Uterus (tissue), 4 donors: ENCODE results near the gene COA5. TPM values are rescaled to one million over a fixed set of nuclear protein-coding genes. Genes with fewer than 3 reads are reported as not detected.
"Not testable (repeated sequence)": the region's sequence is repeated elsewhere in the genome, so short reads cannot be mapped to it uniquely, and the experiment has no call there.

Source experiments
- DNase-seq, 2 donors: peaks; one replicate each; pipeline ENCODE4 v3.0.0-alpha.2; 2019 to 2020
- H3K27ac ChIP-seq, 2 donors: fragments of 200-600 bp; sonication (generic); 1 replicate in 1 of 2; 2 replicates in 1 of 2; pipeline ENCODE4 v1.5.1; 2016 to 2018
- H3K27me3 ChIP-seq, 2 donors: fragments of 200-600 bp; sonication (generic); one replicate each; pipeline ENCODE4 v1.5.1; 2018 to 2019; ENCODE audit warnings: control low read depth in 1 of 2
- H3K36me3 ChIP-seq, 2 donors: fragments of 200-600 bp; sonication (generic); one replicate each; pipeline ENCODE4 v1.5.1; 2019; ENCODE audit warnings: control low read depth in 1 of 2
- H3K4me1 ChIP-seq, 2 donors: fragments of 200-600 bp; sonication (generic); one replicate each; pipeline ENCODE4 v1.5.1; 2018 to 2019; ENCODE audit warnings: control low read depth in 1 of 2
- H3K4me3 ChIP-seq, 2 donors: fragments of 200-600 bp; sonication (generic); 1 replicate in 1 of 2; 2 replicates in 1 of 2; pipeline ENCODE4 v1.5.1; 2018 to 2019; ENCODE audit warnings: mild to moderate bottlenecking in 1 of 2
- H3K9me3 ChIP-seq, 2 donors: fragments of 200-600 bp; sonication (generic); one replicate each; pipeline ENCODE4 v1.5.1; 2019; ENCODE audit warnings: control low read depth in 1 of 2
- CTCF ChIP-seq, 4 experiments: fragments of 200-600 bp in 2 of 4; fragments of 450-650 bp in 2 of 4; sonication (generic) in 2 of 4; IDR thresholded peaks; one replicate each; pipeline ENCODE4 v1.5.1; 2016 to 2019; ENCODE audit warnings: antibody characterized with exemption in 4 of 4, mild to moderate bottlenecking in 2 of 4, moderate library complexity in 1 of 4
- POLR2A ChIP-seq, 2 donors: fragments of 450-650 bp; IDR thresholded peaks; one replicate each; pipeline ENCODE4 v1.6.1; 2016; ENCODE audit warnings: antibody characterized with exemption in 2 of 2, mild to moderate bottlenecking in 1 of 2, moderate library complexity in 1 of 2
- intact Hi-C: fragments of 100-400 bp; cut with DNase I; formaldehyde crosslinking; loops from one replicate; pipeline ENCODE4 v1.15.1; 2023; ENCODE audit warnings: low total_unique reads
- total RNA-seq, 4 donors: library from RNA; depleted of rRNA in 3 of 4; stranded (reverse); fragments of >200 nt in 3 of 4; gene quantifications; one replicate each; pipeline versions ENCODE4 v1.1.0 to v1.2.4, GENCODE V29; 2014 to 2023
- donor health status: DM: yes; HTN: yes; CAD: no.

The COA5 gene
- total RNA-seq, 4 donors from 2014 or later, result 9.5 to 76.5 (median 34.4) TPM

GRCh38 chr2:98606431-98606830 is 1.9 kb downstream of the COA5 start:
- Histone ChIP-seq H3K9me3 (no peaks in the 10 kb centered on the region), H3K27ac (no peak overlapping the region), H3K4me3 (no peak overlapping the region), H3K36me3 (no peaks in the 10 kb centered on the region), H3K27me3 (no peaks in the 10 kb centered on the region), H3K4me1 (peaks cover 5 to 24% of the 10 kb centered on the region in 2 donors)
- DNase-seq, result no peak
- TF ChIP-seq POLR2A (IDR thresholded peaks at IDR 0.05) (no peak), CTCF (IDR thresholded peaks at IDR 0.05) (no peak)
- intact Hi-C loops, result no loop called here

GRCh38 chr2:98605076-98605475 is 3.2 kb downstream of the COA5 start:
- Histone ChIP-seq H3K27ac (no peak overlapping the region), H3K36me3 (no peaks in the 10 kb centered on the region), H3K4me3 (no peak overlapping the region), H3K9me3 (no peaks in the 10 kb centered on the region), H3K27me3 (no peaks in the 10 kb centered on the region), H3K4me1 (peaks cover 5 to 15% of the 10 kb centered on the region in 2 donors)
- intact Hi-C loops, result no loop called here
- no peak for TF ChIP-seq CTCF (IDR thresholded peaks at IDR 0.05)
- DNase-seq, result no peak

GRCh38 chr2:98604547-98604946 is 3.8 kb downstream of the COA5 start:
- Histone ChIP-seq H3K4me3 (no peak overlapping the region), H3K27ac (no peak overlapping the region), H3K36me3 (no peaks in the 10 kb centered on the region), H3K9me3 (no peaks in the 10 kb centered on the region), H3K4me1 (peaks cover 5 to 11% of the 10 kb centered on the region in 2 donors), H3K27me3 (no peaks in the 10 kb centered on the region)
- intact Hi-C loops, result no loop called here
- no peak for TF ChIP-seq POLR2A (IDR thresholded peaks at IDR 0.05)
- TF ChIP-seq CTCF (IDR thresholded peaks at IDR 0.05), result no peak
- DNase-seq, result no peak

- Histone ChIP-seq H3K27me3 (no peaks in the 10 kb centered on the region), H3K9me3 (no peaks in the 10 kb centered on the region), H3K4me1 (peaks cover 0 to under 1% of the 10 kb centered on the region in 2 donors), H3K36me3 (no peaks in the 10 kb centered on the region), H3K27ac (no peak overlapping the region), H3K4me3 (no peak overlapping the region)
- TF ChIP-seq POLR2A (IDR thresholded peaks at IDR 0.05) (no peak), CTCF (IDR thresholded peaks at IDR 0.05) (peak; percentile 9 to 24 (median 16))
- intact Hi-C loops, result no loop called here
- DNase-seq, result no peak
Observed at GRCh38 chr2:98601532-98602132, 6.7 kb downstream of the COA5 start.

- TF ChIP-seq POLR2A (IDR thresholded peaks at IDR 0.05), result no peak
- no peak for TF ChIP-seq CTCF (IDR thresholded peaks at IDR 0.05)
Observed at GRCh38 chr2:98598781-98599428, 9.4 kb downstream of the COA5 start.

GRCh38 chr2:98594665-98595064 is 13.6 kb downstream of the COA5 start:
- H3K27ac ChIP-seq, H3K4me3 ChIP-seq, H3K4me1 ChIP-seq, intact Hi-C loops, H3K36me3 ChIP-seq, H3K9me3 ChIP-seq, H3K27me3 ChIP-seq, DNase-seq: not testable (repeated sequence)

More at GRCh38 chr2:98598781-98599428, 9.4 kb downstream of the COA5 start:
- Histone ChIP-seq H3K9me3 (no peaks in the 10 kb centered on the region), H3K4me3 (no peak overlapping the region), H3K36me3 (no peaks in the 10 kb centered on the region), H3K27ac (no peak overlapping the region), H3K27me3 (no peaks in the 10 kb centered on the region), H3K4me1 (no peaks in the 10 kb centered on the region)
- no peak for DNase-seq
- intact Hi-C loops, result no loop called here
